Measurements from ENCODE around the gene FHIT.

- TF ChIP-seq CTCF (IDR thresholded peaks at IDR 0.05) (no peak), POLR2A (IDR thresholded peaks at IDR 0.05; ENCODE audit: low read depth) (no peak), POLR2AphosphoS5 (IDR thresholded peaks at IDR 0.05) (no peak)
Measured at GRCh38 chr3:61178167-61178566, 73.1 kb downstream of the FHIT start.

Measured in esophagus muscularis mucosa (tissue), 3 donors.